ENCODE measurements around the gene PITPNM1. TPM values are rescaled to one million over a fixed set of nuclear protein-coding genes. Genes with fewer than 3 reads are reported as not detected.

Gene PITPNM1
- total RNA-seq, 1 experiment from 2014 or later, result 65.0 TPM

DNA sequence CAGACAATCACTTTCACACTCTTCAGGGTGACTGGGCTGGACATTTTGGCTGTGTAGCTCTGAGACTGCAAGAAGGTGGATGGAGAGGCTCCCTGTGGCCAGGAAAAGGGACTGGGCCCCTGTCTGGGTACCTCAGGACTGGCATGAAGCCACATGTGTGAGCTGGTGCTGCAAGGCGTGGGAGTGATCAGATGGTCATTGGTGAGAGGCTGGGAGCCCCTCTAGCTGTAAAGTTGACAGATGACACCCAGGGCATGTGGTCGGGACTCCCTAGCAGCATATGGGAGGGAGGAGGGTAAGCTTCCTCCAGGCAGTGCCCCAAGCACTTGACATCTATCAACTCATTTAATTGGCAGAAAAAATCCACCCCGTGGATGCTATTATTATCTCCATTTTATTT is 37.0 kb upstream of the PITPNM1 start:
- no peaks in the 10 kb centered on the region for H3K27me3 Mint-ChIP-seq (ENCODE audit: insufficient read depth, unreplicated experiment)
- no TSS peak for BruUV-seq (replicated peaks)
- no peak overlapping the region for H3K4me3 ChIP-seq (ENCODE audit: low read depth, low read length)
- H3K27ac Mint-ChIP-seq (ENCODE audit: unreplicated experiment), result no peak overlapping the region
- H3K36me3 Mint-ChIP-seq (ENCODE audit: insufficient read depth, unreplicated experiment), result no peaks in the 10 kb centered on the region
- H3K4me1 ChIP-seq, result peaks cover 8% of the 10 kb centered on the region; the same call in 1 of the 2 replicates
- intact Hi-C loops (cut with micrococcal nuclease; ENCODE audit: unreplicated experiment), result no loop called here
- no peaks in the 10 kb centered on the region for H3K36me3 ChIP-seq (ENCODE audit: control insufficient read depth, insufficient read depth, low read length)
- ChIA-PET POLR2A (no interaction called here), CTCF (no interaction called here)
- no peaks in the 10 kb centered on the region for H3K27me3 ChIP-seq (replicated peaks; ENCODE audit: control insufficient read depth, insufficient read depth, low read length)
- no peaks in the 10 kb centered on the region; the same call in 1 of the 2 replicates for H3K9me3 ChIP-seq
- TF ChIP-seq, protein P1, sequence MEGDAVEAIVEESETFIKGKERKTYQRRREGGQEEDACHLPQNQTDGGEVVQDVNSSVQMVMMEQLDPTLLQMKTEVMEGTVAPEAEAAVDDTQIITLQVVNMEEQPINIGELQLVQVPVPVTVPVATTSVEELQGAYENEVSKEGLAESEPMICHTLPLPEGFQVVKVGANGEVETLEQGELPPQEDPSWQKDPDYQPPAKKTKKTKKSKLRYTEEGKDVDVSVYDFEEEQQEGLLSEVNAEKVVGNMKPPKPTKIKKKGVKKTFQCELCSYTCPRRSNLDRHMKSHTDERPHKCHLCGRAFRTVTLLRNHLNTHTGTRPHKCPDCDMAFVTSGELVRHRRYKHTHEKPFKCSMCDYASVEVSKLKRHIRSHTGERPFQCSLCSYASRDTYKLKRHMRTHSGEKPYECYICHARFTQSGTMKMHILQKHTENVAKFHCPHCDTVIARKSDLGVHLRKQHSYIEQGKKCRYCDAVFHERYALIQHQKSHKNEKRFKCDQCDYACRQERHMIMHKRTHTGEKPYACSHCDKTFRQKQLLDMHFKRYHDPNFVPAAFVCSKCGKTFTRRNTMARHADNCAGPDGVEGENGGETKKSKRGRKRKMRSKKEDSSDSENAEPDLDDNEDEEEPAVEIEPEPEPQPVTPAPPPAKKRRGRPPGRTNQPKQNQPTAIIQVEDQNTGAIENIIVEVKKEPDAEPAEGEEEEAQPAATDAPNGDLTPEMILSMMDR (IDR thresholded peaks at IDR 0.05; ENCODE audit: insufficient read depth in 1 of 2, low read depth in 1 of 2, low read length in 1 of 2, severe bottlenecking in 1 of 2, unreplicated experiment in 1 of 2), result no peak
- no peak overlapping the region for H3K4me3 Mint-ChIP-seq (ENCODE audit: unreplicated experiment)
- H3K4me1 Mint-ChIP-seq (ENCODE audit: low read depth, unreplicated experiment), result no peaks in the 10 kb centered on the region
- DNase-seq, result no peak
- H3K9me3 Mint-ChIP-seq (ENCODE audit: unreplicated experiment), result peaks cover 21% of the 10 kb centered on the region

DNA sequence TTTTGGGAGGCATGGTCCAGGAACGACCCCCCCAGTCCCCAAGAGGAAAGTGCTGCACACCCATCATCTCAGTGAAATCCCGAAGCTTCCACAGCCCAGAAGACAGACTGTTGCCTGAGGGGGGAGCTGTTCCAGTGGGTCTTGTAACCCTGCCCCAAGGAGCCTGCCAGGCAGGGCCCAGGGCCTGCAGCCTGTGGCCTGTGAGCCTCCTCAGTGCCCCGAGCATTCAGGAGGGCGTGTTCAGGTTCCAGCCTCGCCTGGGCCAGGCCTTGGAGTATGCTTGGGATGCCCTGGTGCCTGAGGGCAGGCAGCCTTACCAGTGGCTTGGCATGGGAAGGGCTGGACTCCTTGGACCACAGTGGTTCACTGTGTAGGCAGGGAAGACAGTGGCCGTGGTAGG is 36.0 kb upstream of the PITPNM1 start:
- Mint-ChIP-seq H3K27me3 (ENCODE audit: insufficient read depth, unreplicated experiment) (no peaks in the 10 kb centered on the region), H3K36me3 (ENCODE audit: insufficient read depth, unreplicated experiment) (no peaks in the 10 kb centered on the region), H3K4me3 (ENCODE audit: unreplicated experiment) (no peak overlapping the region), H3K9me3 (ENCODE audit: unreplicated experiment) (peaks cover 21% of the 10 kb centered on the region), H3K4me1 (ENCODE audit: low read depth, unreplicated experiment) (no peaks in the 10 kb centered on the region), H3K27ac (ENCODE audit: unreplicated experiment) (no peak overlapping the region)
- POLR2A ChIA-PET, result no interaction called here
- Histone ChIP-seq H3K4me1 (peaks cover 8% of the 10 kb centered on the region; the same call in 1 of the 2 replicates), H3K9me3 (peaks cover 4% of the 10 kb centered on the region; the same call in 1 of the 2 replicates), H3K4me3 (ENCODE audit: low read depth, low read length) (no peak overlapping the region), H3K36me3 (ENCODE audit: control insufficient read depth, insufficient read depth, low read length) (no peaks in the 10 kb centered on the region), H3K27me3 (replicated peaks; ENCODE audit: control insufficient read depth, insufficient read depth, low read length) (no peaks in the 10 kb centered on the region)
- intact Hi-C loops (cut with micrococcal nuclease; ENCODE audit: unreplicated experiment), result no loop called here
- DNase-seq, result no peak
- TF ChIP-seq, protein P1 (IDR thresholded peaks at IDR 0.05; ENCODE audit: insufficient read depth in 1 of 2, low read depth in 1 of 2, low read length in 1 of 2, severe bottlenecking in 1 of 2, unreplicated experiment in 1 of 2), result no peak
- BruUV-seq (replicated peaks), result no TSS peak
- CTCF ChIA-PET, result no interaction called here

DNA sequence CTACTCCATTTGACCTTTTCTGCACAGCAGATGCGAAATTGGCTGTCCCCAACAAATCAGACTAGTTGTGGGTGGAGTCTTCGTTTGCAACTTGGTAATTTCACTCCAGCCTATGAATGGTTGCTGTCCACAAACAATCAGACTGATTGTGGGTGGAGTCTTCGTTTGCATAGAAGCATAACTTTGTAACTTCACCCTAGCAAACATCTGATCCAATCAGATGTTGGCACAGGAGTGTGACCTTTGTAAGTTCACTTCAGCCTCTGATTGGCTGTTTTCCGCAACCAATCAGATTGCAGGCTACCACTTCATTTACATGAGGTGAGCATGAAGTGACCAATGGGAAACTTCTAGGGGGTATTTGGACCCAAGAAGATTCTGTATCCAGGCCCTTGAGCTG is 34.4 kb upstream of the PITPNM1 start:
- Mint-ChIP-seq H3K4me3 (ENCODE audit: unreplicated experiment) (no peak overlapping the region), H3K9me3 (ENCODE audit: unreplicated experiment) (peaks cover 24% of the 10 kb centered on the region), H3K4me1 (ENCODE audit: low read depth, unreplicated experiment) (no peaks in the 10 kb centered on the region), H3K27ac (ENCODE audit: unreplicated experiment) (no peak overlapping the region), H3K36me3 (ENCODE audit: insufficient read depth, unreplicated experiment) (no peaks in the 10 kb centered on the region), H3K27me3 (ENCODE audit: insufficient read depth, unreplicated experiment) (no peaks in the 10 kb centered on the region)
- intact Hi-C loops (cut with micrococcal nuclease; ENCODE audit: unreplicated experiment), result no loop called here
- Histone ChIP-seq H3K4me3 (ENCODE audit: low read depth, low read length) (no peak overlapping the region), H3K36me3 (ENCODE audit: control insufficient read depth, insufficient read depth, low read length) (no peaks in the 10 kb centered on the region), H3K4me1 (0 out of 2 replicates have a peak, but pooled peaks cover 1% of the 10 kb centered on the region), H3K27me3 (replicated peaks; ENCODE audit: control insufficient read depth, insufficient read depth, low read length) (no peaks in the 10 kb centered on the region), H3K9me3 (peaks cover 17% of the 10 kb centered on the region)
- no peak for DNase-seq
- ChIA-PET CTCF (no interaction called here), POLR2A (no interaction called here)
- no TSS peak for BruUV-seq (replicated peaks)
- TF ChIP-seq, protein P1 (IDR thresholded peaks at IDR 0.05; ENCODE audit: insufficient read depth in 1 of 2, low read depth in 1 of 2, low read length in 1 of 2, severe bottlenecking in 1 of 2, unreplicated experiment in 1 of 2), result no peak
